ENCODE data around the gene GDA. TPM values are rescaled to one million over a fixed set of nuclear protein-coding genes. Genes with fewer than 3 reads are reported as not detected.
"Not testable (repeated sequence)": the region's sequence is repeated elsewhere in the genome, so short reads cannot be mapped to it uniquely, and the experiment has no call there.

The GDA gene
- polyA plus RNA-seq, 3 donors = 0.66 to 0.77 (median 0.75) TPM

- DNase-seq (ENCODE audit: extremely low read depth in 1 of 11, low read depth in 9 of 11, low spot score in 4 of 11) = no peak
Measured at GRCh38 chr9:72262063-72262462, 112.8 kb downstream of the GDA start.

GRCh38 chr9:72263572-72263971 is 114.3 kb downstream of the GDA start:
- no peak for DNase-seq (ENCODE audit: extremely low read depth in 1 of 11, low read depth in 9 of 11, low spot score in 4 of 11)

GRCh38 chr9:72268961-72269360 is 119.7 kb downstream of the GDA start:
- DNase-seq (ENCODE audit: extremely low read depth in 1 of 11, low read depth in 9 of 11, low spot score in 4 of 11) = no peak

- not testable (repeated sequence) for DNase-seq (ENCODE audit: extremely low read depth in 1 of 11, low read depth in 9 of 11, low spot score in 4 of 11)
Measured at GRCh38 chr9:72270359-72270758, 121.1 kb downstream of the GDA start.

GRCh38 chr9:72271613-72272478 is 122.6 kb downstream of the GDA start:
- DNase-seq (ENCODE audit: extremely low read depth in 1 of 11, low read depth in 9 of 11, low spot score in 4 of 11) = peak in 5 of 11 donors; percentile 29 to 54 (median 42)

- DNase-seq (ENCODE audit: extremely low read depth in 1 of 11, low read depth in 9 of 11, low spot score in 4 of 11) = no peak
Measured at GRCh38 chr9:72274441-72274840, 125.2 kb downstream of the GDA start.

GRCh38 chr9:72274916-72275315 is 125.7 kb downstream of the GDA start:
- no peak for DNase-seq (ENCODE audit: extremely low read depth in 1 of 11, low read depth in 9 of 11, low spot score in 4 of 11)

GRCh38 chr9:72276429-72276828 is 127.2 kb downstream of the GDA start:
- DNase-seq (ENCODE audit: extremely low read depth in 1 of 11, low read depth in 9 of 11, low spot score in 4 of 11) = no peak

- no peak for DNase-seq (ENCODE audit: extremely low read depth in 1 of 11, low read depth in 9 of 11, low spot score in 4 of 11)
Measured at GRCh38 chr9:72278959-72279358, 129.7 kb downstream of the GDA start.

GRCh38 chr9:72280913-72281500 is 131.8 kb downstream of the GDA start:
- DNase-seq (ENCODE audit: extremely low read depth in 1 of 11, low read depth in 9 of 11, low spot score in 4 of 11) = peak in 7 of 11 donors; percentile 17 to 64 (median 53)

- no peak for DNase-seq (ENCODE audit: extremely low read depth in 1 of 11, low read depth in 9 of 11, low spot score in 4 of 11)
Measured at GRCh38 chr9:72289401-72289800, 140.2 kb downstream of the GDA start.

- no peak for DNase-seq (ENCODE audit: extremely low read depth in 1 of 11, low read depth in 9 of 11, low spot score in 4 of 11)
Measured at GRCh38 chr9:72290311-72290710, 141.1 kb downstream of the GDA start.

- DNase-seq (ENCODE audit: extremely low read depth in 1 of 11, low read depth in 9 of 11, low spot score in 4 of 11) = not testable (repeated sequence)
Measured at GRCh38 chr9:72291576-72291975, 142.3 kb downstream of the GDA start.

- DNase-seq (ENCODE audit: extremely low read depth in 1 of 11, low read depth in 9 of 11, low spot score in 4 of 11) = no peak
Measured at GRCh38 chr9:72292256-72292682, 143.0 kb downstream of the GDA start.

GRCh38 chr9:72292874-72293607 is 143.8 kb downstream of the GDA start:
- peak in 2 of 11 donors; percentile 42 to 45 for DNase-seq (ENCODE audit: extremely low read depth in 1 of 11, low read depth in 9 of 11, low spot score in 4 of 11)

- peak in 1 of 11 donors; percentile 7 for DNase-seq (ENCODE audit: extremely low read depth in 1 of 11, low read depth in 9 of 11, low spot score in 4 of 11)
Measured at GRCh38 chr9:72294936-72295335, 145.7 kb downstream of the GDA start.

- no peak for DNase-seq (ENCODE audit: extremely low read depth in 1 of 11, low read depth in 9 of 11, low spot score in 4 of 11)
Measured at GRCh38 chr9:72297516-72297915, 148.3 kb downstream of the GDA start.

GRCh38 chr9:72299017-72299603 is 149.9 kb downstream of the GDA start:
- DNase-seq (ENCODE audit: extremely low read depth in 1 of 11, low read depth in 9 of 11, low spot score in 4 of 11) = no peak

GRCh38 chr9:72300873-72301272 is 151.6 kb downstream of the GDA start:
- no peak for DNase-seq (ENCODE audit: extremely low read depth in 1 of 11, low read depth in 9 of 11, low spot score in 4 of 11)
